Measurements from ENCODE around the gene METTL16. TPM values are rescaled to one million over a fixed set of nuclear protein-coding genes. Genes with fewer than 3 reads are reported as not detected.

Gene METTL16
- total and polyA plus RNA-seq, 2 experiments from 2014 or later, result 12.0 to 14.4 TPM

- peak overlapping the region; percentile 99 for H3K27ac ChIP-seq
- H3K27me3 ChIP-seq (replicated peaks; ENCODE audit: insufficient read depth), result no peaks in the 10 kb centered on the region
- no peak overlapping the region for H2AFZ ChIP-seq
- WGBS, 2 experiments (ENCODE audit: low coverage in 1 of 2, low lambda C conversion rate in 2 of 2, missing lambda C conversion rate in 2 of 2), result 45 to 46% methylated on average over 12 of the region's 12 CpGs
- H3K4me1 ChIP-seq (ENCODE audit: insufficient read depth), result peaks cover 27% of the 10 kb centered on the region
- peaks cover 29% of the 10 kb centered on the region for H3F3A ChIP-seq (ENCODE audit: insufficient read depth)
- H3K9ac ChIP-seq, result peak overlapping the region; percentile 84
- no peaks in the 10 kb centered on the region for H3K9me3 ChIP-seq (ENCODE audit: low read depth)
- no peaks in the 10 kb centered on the region for H3K9me2 ChIP-seq (ENCODE audit: insufficient read depth)
- in situ Hi-C loops (cut with MboI), result no loop called here
- no peaks in the 10 kb centered on the region for H3K36me3 ChIP-seq (ENCODE audit: low read depth)
- TF ChIP-seq EZH2 (IDR thresholded peaks at IDR 0.05; ENCODE audit: insufficient read depth, poor library complexity, severe bottlenecking) (no peak), EZH2phosphoT487 (IDR thresholded peaks at IDR 0.05; ENCODE audit: insufficient read depth, low read depth) (no peak)
- peak overlapping the region; percentile 28 for H3K4me2 ChIP-seq (ENCODE audit: unreplicated experiment)
- DNase-seq, result peak; percentile 55
- no peak overlapping the region for H3K4me3 ChIP-seq
- no peaks in the 10 kb centered on the region for H4K20me1 ChIP-seq (ENCODE audit: insufficient read depth)
- peaks cover 61% of the 10 kb centered on the region for H3K79me2 ChIP-seq (ENCODE audit: insufficient read depth)
Observed at GRCh38 chr17:2390199-2390836, 121.4 kb downstream of the METTL16 start.

- WGBS, 2 experiments (ENCODE audit: low coverage in 1 of 2, low lambda C conversion rate in 2 of 2, missing lambda C conversion rate in 2 of 2), result 96 to 100% methylated on average over 13 to 15 of the region's 15 CpGs
- H3K27ac ChIP-seq, result no peak overlapping the region
- peaks cover 27% of the 10 kb centered on the region for H3K4me1 ChIP-seq (ENCODE audit: insufficient read depth)
- H3K27me3 ChIP-seq (replicated peaks; ENCODE audit: insufficient read depth), result no peaks in the 10 kb centered on the region
- peaks cover 47% of the 10 kb centered on the region for H3K79me2 ChIP-seq (ENCODE audit: insufficient read depth)
- no peak overlapping the region for H3K4me3 ChIP-seq
- no peak overlapping the region for H3K4me2 ChIP-seq (ENCODE audit: unreplicated experiment)
- no peak overlapping the region for H3K9ac ChIP-seq
- H3K36me3 ChIP-seq (ENCODE audit: low read depth), result no peaks in the 10 kb centered on the region
- no peaks in the 10 kb centered on the region for H3K9me2 ChIP-seq (ENCODE audit: insufficient read depth)
- no peaks in the 10 kb centered on the region for H4K20me1 ChIP-seq (ENCODE audit: insufficient read depth)
- no peaks in the 10 kb centered on the region for H3K9me3 ChIP-seq (ENCODE audit: low read depth)
- in situ Hi-C loops (cut with MboI), result no loop called here
- H3F3A ChIP-seq (ENCODE audit: insufficient read depth), result peaks cover 29% of the 10 kb centered on the region
- no peak for DNase-seq
- TF ChIP-seq EZH2 (IDR thresholded peaks at IDR 0.05; ENCODE audit: insufficient read depth, poor library complexity, severe bottlenecking) (no peak), EZH2phosphoT487 (IDR thresholded peaks at IDR 0.05; ENCODE audit: insufficient read depth, low read depth) (no peak)
- H2AFZ ChIP-seq, result no peak overlapping the region
Observed at GRCh38 chr17:2388683-2389055, 123.0 kb downstream of the METTL16 start.

- H3K4me2 ChIP-seq (ENCODE audit: unreplicated experiment), result no peak overlapping the region
- H3K27me3 ChIP-seq (replicated peaks; ENCODE audit: insufficient read depth), result no peaks in the 10 kb centered on the region
- H4K20me1 ChIP-seq (ENCODE audit: insufficient read depth), result no peaks in the 10 kb centered on the region
- H3K9me2 ChIP-seq (ENCODE audit: insufficient read depth), result no peaks in the 10 kb centered on the region
- peaks cover 29% of the 10 kb centered on the region for H3F3A ChIP-seq (ENCODE audit: insufficient read depth)
- H3K79me2 ChIP-seq (ENCODE audit: insufficient read depth), result peaks cover 47% of the 10 kb centered on the region
- in situ Hi-C loops (cut with MboI), result no loop called here
- peaks cover 27% of the 10 kb centered on the region for H3K4me1 ChIP-seq (ENCODE audit: insufficient read depth)
- H3K36me3 ChIP-seq (ENCODE audit: low read depth), result no peaks in the 10 kb centered on the region
- 91 to 94% methylated on average over 21 of the region's 21 CpGs for WGBS, 2 experiments (ENCODE audit: low coverage in 1 of 2, low lambda C conversion rate in 2 of 2, missing lambda C conversion rate in 2 of 2)
- H3K4me3 ChIP-seq, result no peak overlapping the region
- no peak for TF ChIP-seq EZH2 (IDR thresholded peaks at IDR 0.05; ENCODE audit: insufficient read depth, poor library complexity, severe bottlenecking)
- no peak for TF ChIP-seq EZH2phosphoT487 (IDR thresholded peaks at IDR 0.05; ENCODE audit: insufficient read depth, low read depth)
- no peak overlapping the region for H3K9ac ChIP-seq
- H2AFZ ChIP-seq, result no peak overlapping the region
- H3K27ac ChIP-seq, result no peak overlapping the region
- DNase-seq, result no peak
- no peaks in the 10 kb centered on the region for H3K9me3 ChIP-seq (ENCODE audit: low read depth)
Observed at GRCh38 chr17:2388020-2388682, 123.5 kb downstream of the METTL16 start.

- in situ Hi-C loops (cut with MboI), result no loop called here
- H3K9ac ChIP-seq, result no peak overlapping the region
- H3K4me2 ChIP-seq (ENCODE audit: unreplicated experiment), result no peak overlapping the region
- no peak for TF ChIP-seq EZH2phosphoT487 (IDR thresholded peaks at IDR 0.05; ENCODE audit: insufficient read depth, low read depth)
- TF ChIP-seq EZH2 (IDR thresholded peaks at IDR 0.05; ENCODE audit: insufficient read depth, poor library complexity, severe bottlenecking), result no peak
- no peak overlapping the region for H3K27ac ChIP-seq
- H3K4me1 ChIP-seq (ENCODE audit: insufficient read depth), result peaks cover 27% of the 10 kb centered on the region
- no peaks in the 10 kb centered on the region for H3K27me3 ChIP-seq (replicated peaks; ENCODE audit: insufficient read depth)
- H3K9me2 ChIP-seq (ENCODE audit: insufficient read depth), result no peaks in the 10 kb centered on the region
- no peak for DNase-seq
- 88 to 90% methylated on average over 27 to 41 of the region's 41 CpGs for WGBS, 2 experiments (ENCODE audit: low coverage in 1 of 2, low lambda C conversion rate in 2 of 2, missing lambda C conversion rate in 2 of 2)
- peaks cover 47% of the 10 kb centered on the region for H3K79me2 ChIP-seq (ENCODE audit: insufficient read depth)
- H3K4me3 ChIP-seq, result no peak overlapping the region
- H2AFZ ChIP-seq, result no peak overlapping the region
- H3K9me3 ChIP-seq (ENCODE audit: low read depth), result no peaks in the 10 kb centered on the region
- H4K20me1 ChIP-seq (ENCODE audit: insufficient read depth), result no peaks in the 10 kb centered on the region
- H3K36me3 ChIP-seq (ENCODE audit: low read depth), result no peaks in the 10 kb centered on the region
- peaks cover 28% of the 10 kb centered on the region for H3F3A ChIP-seq (ENCODE audit: insufficient read depth)
Observed at GRCh38 chr17:2387086-2388019, 124.3 kb downstream of the METTL16 start.
